ENCODE data around the gene HELQ.

- TF ChIP-seq CTCF (IDR thresholded peaks at IDR 0.05; ENCODE audit: poor library complexity, severe bottlenecking) (peak; percentile 9), RAD21 (conservative IDR thresholded peaks at IDR 0.05) (no peak)
These were observed 29.2 kb upstream of the HELQ start, which contains the start of gene ABRAXAS1 for GRCh38 chr4:83484500-83485461.
